Measurements from ENCODE around the gene ARHGAP9.
"Not testable (repeated sequence)": the region's sequence is repeated elsewhere in the genome, so short reads cannot be mapped to it uniquely, and the experiment has no call there.

Gene ARHGAP9

GRCh38 chr12:57434517-57435223 lies 45.0 kb downstream of the ARHGAP9 start, which contains the start of gene INHBC:
INHBC (plus strand) TSS chr12:57434784; CDS start chr12:57434887, 103 bp downstream.
- DNase-seq (ENCODE audit: low spot score): no peak

GRCh38 chr12:57433370-57433769 lies 46.3 kb downstream of the ARHGAP9 start:
- DNase-seq (ENCODE audit: low spot score): no peak

GRCh38 chr12:57431654-57432188 lies 47.9 kb downstream of the ARHGAP9 start:
- no peak for DNase-seq (ENCODE audit: low spot score)

GRCh38 chr12:57430931-57431566 lies 48.6 kb downstream of the ARHGAP9 start, which contains the start of gene R3HDM2:
R3HDM2 (minus strand) TSS chr12:57431043; CDS start chr12:57310428, 120,615 bp downstream.
- DNase-seq (ENCODE audit: low spot score): peak; percentile 93

- peak; percentile 22 for DNase-seq (ENCODE audit: low spot score)
Measured at GRCh38 chr12:57430112-57430930, 49.3 kb downstream of the ARHGAP9 start.

GRCh38 chr12:57429473-57430111 lies 50.1 kb downstream of the ARHGAP9 start:
- DNase-seq (ENCODE audit: low spot score): no peak

- no peak for DNase-seq (ENCODE audit: low spot score)
Measured at GRCh38 chr12:57428965-57429364, 50.7 kb downstream of the ARHGAP9 start.

- not testable (repeated sequence) for DNase-seq (ENCODE audit: low spot score)
Measured at GRCh38 chr12:57426948-57427347, 52.7 kb downstream of the ARHGAP9 start.

All from globus pallidus (tissue), 1 donor.